Peyer's patch (tissue), 4 donors: Measurements from ENCODE around the gene MTLN. TPM values are rescaled to one million over a fixed set of nuclear protein-coding genes. Genes with fewer than 3 reads are reported as not detected.
"Not testable (repeated sequence)": the region's sequence is repeated elsewhere in the genome, so short reads cannot be mapped to it uniquely, and the experiment has no call there.

ENCODE experiments used
- DNase-seq, 3 donors: peaks; one replicate each; pipeline ENCODE4 v3.0.0-alpha.2; 2017 to 2019
- H3K27ac ChIP-seq, 4 donors: fragments of 200-600 bp; sonication (generic); one replicate each; pipeline ENCODE4 v1.5.1; 2016 to 2019
- H3K27me3 ChIP-seq, 2 donors: fragments of 200-600 bp; sonication (generic); one replicate each; pipeline ENCODE4 v1.5.1; 2019
- H3K36me3 ChIP-seq, 3 donors: fragments of 200-600 bp; sonication (generic); one replicate each; pipeline ENCODE4 v1.5.1; 2016 to 2019
- H3K4me1 ChIP-seq, 4 donors: fragments of 200-600 bp; sonication (generic); one replicate each; pipeline ENCODE4 v1.5.1; 2016 to 2019
- H3K4me3 ChIP-seq, 4 donors: fragments of 200-600 bp; sonication (generic); 1 replicate in 3 of 4; 2 replicates in 1 of 4; pipeline ENCODE4 v1.5.1; 2016 to 2019; ENCODE audit warnings: mild to moderate bottlenecking in 1 of 4
- H3K9me3 ChIP-seq, 4 donors: fragments of 200-600 bp; sonication (generic); one replicate each; pipeline ENCODE4 v1.5.1; 2016 to 2019; ENCODE audit warnings: mild to moderate bottlenecking in 1 of 4
- POLR2A ChIP-seq, 2 donors: fragments of 450-650 bp; IDR thresholded peaks; one replicate each; pipeline ENCODE4 v1.5.1; 2017; ENCODE audit warnings: antibody characterized with exemption in 2 of 2, mild to moderate bottlenecking in 2 of 2, moderate library complexity in 2 of 2
- total RNA-seq, 4 donors: library from RNA; depleted of rRNA; stranded (reverse); fragments of >200 nt; gene quantifications; one replicate each; pipeline ENCODE4 v1.1.0, GENCODE V29; 2016
- TF ChIP-seq, protein P1 (sequence below), 6 experiments: fragments of 450-650 bp in 4 of 6; fragments of 200-600 bp in 2 of 6; sonication (generic) in 1 of 6; IDR thresholded peaks; one replicate each; pipeline ENCODE4 v1.5.1; 2017 to 2019; ENCODE audit warnings: antibody characterized with exemption in 6 of 6, mild to moderate bottlenecking in 3 of 6, moderate library complexity in 1 of 6

Gene MTLN, protein sequence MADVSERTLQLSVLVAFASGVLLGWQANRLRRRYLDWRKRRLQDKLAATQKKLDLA
- 100 to 1,000 TPM in 2 of 4 donors, 10 to 100 TPM in 2; 33.0 to 153 (median 110) TPM for total RNA-seq

GRCh38 chr2:110211938-110212858 is at the start of gene MTLN:
Gene MTLN, minus strand, starts transcription at chr2:110212547. Its CDS starts 22 bp downstream, at chr2:110212525.
- no peaks in the 10 kb centered on the region for H3K27me3 ChIP-seq
- H3K36me3 ChIP-seq, result peaks cover 0 to 15% (median 0%) of the 10 kb centered on the region in 3 donors
- H3K4me1 ChIP-seq, result peaks cover 0 to 11% (median 2%) of the 10 kb centered on the region in 4 donors
- H3K27ac ChIP-seq, result peak within 1 kb of the TSS; percentile 65 to 79 (median 76)
- H3K4me3 ChIP-seq, result peak within 1 kb of the TSS; percentile 66 to 86 (median 69)
- DNase-seq, result peak; percentile 73 to 86 (median 82)
- TF ChIP-seq, protein P1, sequence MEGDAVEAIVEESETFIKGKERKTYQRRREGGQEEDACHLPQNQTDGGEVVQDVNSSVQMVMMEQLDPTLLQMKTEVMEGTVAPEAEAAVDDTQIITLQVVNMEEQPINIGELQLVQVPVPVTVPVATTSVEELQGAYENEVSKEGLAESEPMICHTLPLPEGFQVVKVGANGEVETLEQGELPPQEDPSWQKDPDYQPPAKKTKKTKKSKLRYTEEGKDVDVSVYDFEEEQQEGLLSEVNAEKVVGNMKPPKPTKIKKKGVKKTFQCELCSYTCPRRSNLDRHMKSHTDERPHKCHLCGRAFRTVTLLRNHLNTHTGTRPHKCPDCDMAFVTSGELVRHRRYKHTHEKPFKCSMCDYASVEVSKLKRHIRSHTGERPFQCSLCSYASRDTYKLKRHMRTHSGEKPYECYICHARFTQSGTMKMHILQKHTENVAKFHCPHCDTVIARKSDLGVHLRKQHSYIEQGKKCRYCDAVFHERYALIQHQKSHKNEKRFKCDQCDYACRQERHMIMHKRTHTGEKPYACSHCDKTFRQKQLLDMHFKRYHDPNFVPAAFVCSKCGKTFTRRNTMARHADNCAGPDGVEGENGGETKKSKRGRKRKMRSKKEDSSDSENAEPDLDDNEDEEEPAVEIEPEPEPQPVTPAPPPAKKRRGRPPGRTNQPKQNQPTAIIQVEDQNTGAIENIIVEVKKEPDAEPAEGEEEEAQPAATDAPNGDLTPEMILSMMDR (IDR thresholded peaks at IDR 0.05), result peak in 2 of 6 experiments; percentile 2 to 6
- peak; percentile 69 to 71 for TF ChIP-seq POLR2A (IDR thresholded peaks at IDR 0.05)
- no peaks in the 10 kb centered on the region for H3K9me3 ChIP-seq

DNA sequence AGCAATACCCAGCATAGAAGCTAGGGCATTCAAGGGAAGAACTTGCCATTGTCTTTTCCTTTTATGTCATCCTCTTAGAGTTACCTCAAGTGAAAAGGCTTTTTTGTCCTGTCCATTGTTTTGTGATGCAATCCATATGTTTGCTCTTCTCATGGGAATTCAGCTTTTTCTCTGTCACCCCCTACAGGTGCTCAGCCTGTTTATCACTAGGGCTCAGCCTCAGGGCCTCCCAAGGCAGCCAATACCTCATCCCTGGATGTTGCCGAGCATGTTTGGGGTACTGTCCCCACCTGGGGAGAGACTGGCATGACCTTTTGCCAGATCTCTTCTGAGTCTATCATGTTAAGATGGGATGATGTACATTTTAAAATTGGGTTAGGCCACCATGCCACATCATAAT is 49.6 kb upstream of the MTLN start:
- not testable (repeated sequence) for H3K4me1 ChIP-seq

GRCh38 chr2:110248081-110248795 is 35.9 kb upstream of the MTLN start:
- not testable (repeated sequence) for H3K9me3 ChIP-seq, H3K36me3 ChIP-seq, H3K27ac ChIP-seq, H3K4me3 ChIP-seq, H3K4me1 ChIP-seq, H3K27me3 ChIP-seq
- DNase-seq, result peak in 1 of 3 donors; percentile 7

More for the DNA sequence above, 49.6 kb upstream of the MTLN start:
- H3K27ac ChIP-seq, H3K36me3 ChIP-seq, H3K4me3 ChIP-seq, DNase-seq, H3K27me3 ChIP-seq, H3K9me3 ChIP-seq: not testable (repeated sequence)

DNA sequence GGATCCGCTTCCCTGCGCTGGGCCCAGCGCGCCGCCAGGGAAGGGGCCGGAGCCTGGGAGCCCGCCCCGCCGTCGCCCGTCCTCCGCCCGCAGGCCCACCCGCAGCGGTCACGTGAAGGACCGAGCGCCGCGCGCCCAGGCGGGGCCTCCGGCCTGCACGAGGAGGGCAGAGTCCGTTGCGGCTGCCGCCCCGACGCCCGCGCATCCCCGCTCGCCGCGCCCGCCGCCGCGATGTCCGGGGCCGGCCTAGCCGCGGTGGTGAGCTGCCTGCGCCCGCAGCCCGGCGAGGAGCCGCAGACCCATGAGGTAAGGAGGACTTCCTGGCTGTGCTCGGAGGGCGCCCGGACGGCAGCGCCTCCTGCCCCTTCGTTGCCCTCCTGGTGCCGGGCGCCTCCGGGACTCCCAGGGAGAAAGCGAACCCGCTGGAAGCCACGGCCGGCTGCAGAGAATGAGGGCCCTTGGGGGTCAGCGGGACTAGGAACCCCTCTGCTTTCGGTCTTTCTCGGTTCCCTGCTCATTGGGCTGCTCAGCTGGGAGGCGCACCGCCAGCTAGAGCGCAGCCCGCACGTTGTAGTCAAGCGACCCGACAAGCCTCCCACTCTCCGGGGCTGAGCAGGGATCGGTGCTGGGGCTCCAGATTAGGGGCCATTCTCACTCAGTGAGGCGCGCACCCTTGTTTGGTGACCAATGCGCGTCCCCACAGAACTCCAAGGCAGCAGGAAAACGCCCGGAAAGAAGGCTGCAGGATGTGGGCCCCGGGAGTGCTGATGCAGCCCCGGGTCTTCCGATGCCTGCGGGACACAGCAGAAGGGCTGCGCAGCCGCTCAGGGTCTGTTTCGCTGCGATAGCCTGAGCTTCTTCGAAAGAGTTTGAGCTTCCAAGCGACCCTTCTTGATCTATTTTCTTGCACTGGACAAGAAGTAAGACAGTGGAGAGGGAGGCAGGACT is 33.4 kb upstream of the MTLN start:
- not testable (repeated sequence) for H3K4me3 ChIP-seq, DNase-seq, H3K27ac ChIP-seq, H3K36me3 ChIP-seq, H3K4me1 ChIP-seq, H3K9me3 ChIP-seq, H3K27me3 ChIP-seq

DNA sequence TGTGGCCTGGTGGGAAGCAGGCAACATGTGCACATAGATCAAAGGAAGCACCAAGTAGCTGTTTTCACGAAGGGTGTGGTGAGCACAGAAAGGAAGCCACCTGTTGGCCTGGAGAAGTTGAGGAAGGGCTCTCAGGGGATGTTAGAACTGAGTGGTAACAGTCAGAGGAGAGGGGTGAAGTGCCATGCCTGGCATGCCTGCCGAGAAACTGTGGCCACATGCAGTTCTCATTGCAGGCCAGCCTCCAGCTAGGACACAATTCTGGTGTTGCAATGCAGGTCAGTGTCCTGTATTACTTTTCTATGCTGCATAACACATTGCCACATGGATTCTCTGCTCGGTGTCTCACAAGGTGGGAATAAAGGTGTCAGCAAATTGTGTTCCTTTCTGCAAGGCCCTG is 30.9 kb upstream of the MTLN start:
- not testable (repeated sequence) for H3K4me1 ChIP-seq, H3K27ac ChIP-seq, H3K4me3 ChIP-seq, H3K36me3 ChIP-seq, H3K9me3 ChIP-seq, DNase-seq, H3K27me3 ChIP-seq

DNA sequence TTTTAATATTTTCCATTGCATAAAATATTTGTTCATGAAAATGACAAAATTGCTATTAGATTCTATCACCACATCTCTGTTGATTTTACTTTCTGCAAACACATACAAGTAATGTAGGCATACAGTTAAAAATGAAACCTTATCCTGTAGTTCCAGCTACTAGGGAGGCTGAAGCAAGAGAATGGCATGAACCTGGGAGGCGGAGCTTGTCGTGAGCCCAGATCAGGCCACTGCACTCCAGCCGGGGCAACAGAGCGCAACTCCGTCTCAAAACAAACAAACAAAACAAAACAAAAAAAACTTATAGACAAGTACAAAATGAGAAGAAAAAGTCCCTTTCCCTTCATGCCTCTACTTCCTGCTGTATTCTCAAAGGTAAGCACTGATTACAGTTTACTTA is 22.2 kb upstream of the MTLN start:
- not testable (repeated sequence) for DNase-seq, H3K27ac ChIP-seq, H3K4me1 ChIP-seq, H3K4me3 ChIP-seq, H3K9me3 ChIP-seq, H3K36me3 ChIP-seq, H3K27me3 ChIP-seq

GRCh38 chr2:110229886-110230285 is 17.5 kb upstream of the MTLN start:
- not testable (repeated sequence) for H3K36me3 ChIP-seq, H3K27me3 ChIP-seq, H3K4me3 ChIP-seq, H3K4me1 ChIP-seq, DNase-seq, H3K27ac ChIP-seq, H3K9me3 ChIP-seq

- H3K4me1 ChIP-seq, H3K27me3 ChIP-seq, DNase-seq: not testable (repeated sequence)
These were observed 10.3 kb upstream of the MTLN start for GRCh38 chr2:110222626-110223025.

GRCh38 chr2:110221938-110222337 is 9.6 kb upstream of the MTLN start:
- Histone ChIP-seq H3K27ac (no peak overlapping the region), H3K4me3 (no peak overlapping the region), H3K36me3 (no peaks in the 10 kb centered on the region), H3K9me3 (no peaks in the 10 kb centered on the region), H3K4me1 (no peaks in the 10 kb centered on the region), H3K27me3 (no peaks in the 10 kb centered on the region)
- TF ChIP-seq POLR2A (IDR thresholded peaks at IDR 0.05), result no peak
- TF ChIP-seq, protein P1 (IDR thresholded peaks at IDR 0.05), result no peak
- no peak for DNase-seq

More at GRCh38 chr2:110222626-110223025, 10.3 kb upstream of the MTLN start:
- not testable (repeated sequence) for H3K4me3 ChIP-seq, H3K27ac ChIP-seq, H3K36me3 ChIP-seq, H3K9me3 ChIP-seq
